Activated naive CD4-positive, alpha-beta T cell treated with Interleukin-2 at 50 U/mL for 16 hours (primary cell): ENCODE measurements around the gene GABRR2.

ENCODE experiments used
- DNase-seq: peaks from one replicate; pipeline ENCODE4 v3.0.0-alpha.2; 2020

GABRR2 gene

GRCh38 chr6:89315249-89315885, at the start of gene GABRR2:
TSS of gene GABRR2 (minus strand) at chr6:89315299. CDS start at chr6:89315165, 134 bp downstream.
- DNase-seq: no peak

- no peak for DNase-seq
These were observed 49.5 kb upstream of the GABRR2 start for GRCh38 chr6:89364586-89364985.

GRCh38 chr6:89361171-89361570, 46.1 kb upstream of the GABRR2 start:
- no peak for DNase-seq

- no peak for DNase-seq
These were observed 45.4 kb upstream of the GABRR2 start for GRCh38 chr6:89360415-89360999.

GRCh38 chr6:89359561-89359960, 44.5 kb upstream of the GABRR2 start:
- DNase-seq: no peak

- no peak for DNase-seq
These were observed 42.3 kb upstream of the GABRR2 start for GRCh38 chr6:89357390-89357789.

- no peak for DNase-seq
These were observed 41.6 kb upstream of the GABRR2 start for GRCh38 chr6:89356642-89357170.

- no peak for DNase-seq
These were observed 40.6 kb upstream of the GABRR2 start for GRCh38 chr6:89355511-89356194.

- DNase-seq: no peak
These were observed 38.7 kb upstream of the GABRR2 start for GRCh38 chr6:89353702-89354392.

- no peak for DNase-seq
These were observed 38.0 kb upstream of the GABRR2 start for GRCh38 chr6:89353118-89353556.

GRCh38 chr6:89352278-89353117, 37.4 kb upstream of the GABRR2 start, which contains the start of gene UBE2J1:
TSS of gene UBE2J1 (minus strand) at chr6:89352722. CDS start at chr6:89352569, 153 bp downstream.
- DNase-seq: peak; percentile 77

- no peak for DNase-seq
These were observed 36.7 kb upstream of the GABRR2 start for GRCh38 chr6:89351671-89352277.

- DNase-seq: no peak
These were observed 35.3 kb upstream of the GABRR2 start for GRCh38 chr6:89350281-89350966.

GRCh38 chr6:89348372-89348771, 33.3 kb upstream of the GABRR2 start:
- DNase-seq: no peak

GRCh38 chr6:89347825-89348224, 32.7 kb upstream of the GABRR2 start:
- no peak for DNase-seq

- DNase-seq: no peak
These were observed 31.3 kb upstream of the GABRR2 start for GRCh38 chr6:89346433-89346832.

- no peak for DNase-seq
These were observed 24.5 kb upstream of the GABRR2 start for GRCh38 chr6:89339565-89339964.

- DNase-seq: no peak
These were observed 20.1 kb upstream of the GABRR2 start for GRCh38 chr6:89335164-89335563.

GRCh38 chr6:89330910-89331309, 15.8 kb upstream of the GABRR2 start:
- DNase-seq: no peak

GRCh38 chr6:89328976-89329375, 13.9 kb upstream of the GABRR2 start:
- DNase-seq: no peak

GRCh38 chr6:89324304-89324703, 9.2 kb upstream of the GABRR2 start:
- no peak for DNase-seq
